ENCODE measurements around the gene CEP43. TPM values are rescaled to one million over a fixed set of nuclear protein-coding genes. Genes with fewer than 3 reads are reported as not detected.

The CEP43 gene
- total RNA-seq, 1 experiment from 2014 or later = 35.4 TPM

- no peaks in the 10 kb centered on the region for H3K9me3 ChIP-seq (ENCODE audit: control insufficient read depth, insufficient read depth, low read depth, low read length)
- H3K4me3 ChIP-seq (ENCODE audit: low read depth in 2 of 2, low read length in 2 of 2) = no peak overlapping the region
- ChIA-PET CTCF (no interaction called here), POLR2A (interaction anchor here (0.6 kb wide), 1 partner anchor 21 kb away, joined by 11 read pairs; no protein-coding TSS in a partner anchor)
- no peak for DNase-seq (ENCODE audit: low read depth, low spot score)
- in situ Hi-C loops (cut with HindIII; ENCODE audit: low pct_unique_long_range_greater_than_20kb, low sequenced_read_pairs) (no loop called here), intact Hi-C loops (cut with micrococcal nuclease; ENCODE audit: unreplicated experiment) (loop anchor here (2.0 kb wide), 1 partner anchor 213 kb away; no protein-coding TSS in a partner anchor)
- H3K36me3 ChIP-seq (ENCODE audit: control insufficient read depth, insufficient read depth, low read length) = no peaks in the 10 kb centered on the region
- H3K27ac ChIP-seq (ENCODE audit: low read length) = no peak overlapping the region
- TF ChIP-seq TCF7L2 (IDR thresholded peaks at IDR 0.05; ENCODE audit: low read depth, low read length) (no peak), POLR2AphosphoS5 (IDR thresholded peaks at IDR 0.05; ENCODE audit: low read depth, low read length) (no peak), SIN3A (IDR thresholded peaks at IDR 0.05; ENCODE audit: borderline replicate concordance, insufficient read depth, low read depth, low read length) (no peak)
- TF ChIP-seq, protein P1, sequence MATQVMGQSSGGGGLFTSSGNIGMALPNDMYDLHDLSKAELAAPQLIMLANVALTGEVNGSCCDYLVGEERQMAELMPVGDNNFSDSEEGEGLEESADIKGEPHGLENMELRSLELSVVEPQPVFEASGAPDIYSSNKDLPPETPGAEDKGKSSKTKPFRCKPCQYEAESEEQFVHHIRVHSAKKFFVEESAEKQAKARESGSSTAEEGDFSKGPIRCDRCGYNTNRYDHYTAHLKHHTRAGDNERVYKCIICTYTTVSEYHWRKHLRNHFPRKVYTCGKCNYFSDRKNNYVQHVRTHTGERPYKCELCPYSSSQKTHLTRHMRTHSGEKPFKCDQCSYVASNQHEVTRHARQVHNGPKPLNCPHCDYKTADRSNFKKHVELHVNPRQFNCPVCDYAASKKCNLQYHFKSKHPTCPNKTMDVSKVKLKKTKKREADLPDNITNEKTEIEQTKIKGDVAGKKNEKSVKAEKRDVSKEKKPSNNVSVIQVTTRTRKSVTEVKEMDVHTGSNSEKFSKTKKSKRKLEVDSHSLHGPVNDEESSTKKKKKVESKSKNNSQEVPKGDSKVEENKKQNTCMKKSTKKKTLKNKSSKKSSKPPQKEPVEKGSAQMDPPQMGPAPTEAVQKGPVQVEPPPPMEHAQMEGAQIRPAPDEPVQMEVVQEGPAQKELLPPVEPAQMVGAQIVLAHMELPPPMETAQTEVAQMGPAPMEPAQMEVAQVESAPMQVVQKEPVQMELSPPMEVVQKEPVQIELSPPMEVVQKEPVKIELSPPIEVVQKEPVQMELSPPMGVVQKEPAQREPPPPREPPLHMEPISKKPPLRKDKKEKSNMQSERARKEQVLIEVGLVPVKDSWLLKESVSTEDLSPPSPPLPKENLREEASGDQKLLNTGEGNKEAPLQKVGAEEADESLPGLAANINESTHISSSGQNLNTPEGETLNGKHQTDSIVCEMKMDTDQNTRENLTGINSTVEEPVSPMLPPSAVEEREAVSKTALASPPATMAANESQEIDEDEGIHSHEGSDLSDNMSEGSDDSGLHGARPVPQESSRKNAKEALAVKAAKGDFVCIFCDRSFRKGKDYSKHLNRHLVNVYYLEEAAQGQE (IDR thresholded peaks at IDR 0.05; ENCODE audit: insufficient read depth in 1 of 2, low read depth in 2 of 2, low read length in 1 of 2) = no peak
- TF ChIP-seq, protein P2, sequence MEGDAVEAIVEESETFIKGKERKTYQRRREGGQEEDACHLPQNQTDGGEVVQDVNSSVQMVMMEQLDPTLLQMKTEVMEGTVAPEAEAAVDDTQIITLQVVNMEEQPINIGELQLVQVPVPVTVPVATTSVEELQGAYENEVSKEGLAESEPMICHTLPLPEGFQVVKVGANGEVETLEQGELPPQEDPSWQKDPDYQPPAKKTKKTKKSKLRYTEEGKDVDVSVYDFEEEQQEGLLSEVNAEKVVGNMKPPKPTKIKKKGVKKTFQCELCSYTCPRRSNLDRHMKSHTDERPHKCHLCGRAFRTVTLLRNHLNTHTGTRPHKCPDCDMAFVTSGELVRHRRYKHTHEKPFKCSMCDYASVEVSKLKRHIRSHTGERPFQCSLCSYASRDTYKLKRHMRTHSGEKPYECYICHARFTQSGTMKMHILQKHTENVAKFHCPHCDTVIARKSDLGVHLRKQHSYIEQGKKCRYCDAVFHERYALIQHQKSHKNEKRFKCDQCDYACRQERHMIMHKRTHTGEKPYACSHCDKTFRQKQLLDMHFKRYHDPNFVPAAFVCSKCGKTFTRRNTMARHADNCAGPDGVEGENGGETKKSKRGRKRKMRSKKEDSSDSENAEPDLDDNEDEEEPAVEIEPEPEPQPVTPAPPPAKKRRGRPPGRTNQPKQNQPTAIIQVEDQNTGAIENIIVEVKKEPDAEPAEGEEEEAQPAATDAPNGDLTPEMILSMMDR (IDR thresholded peaks at IDR 0.05) = no peak; the same call in 1 of the 2 replicates
- H3K4me1 ChIP-seq (ENCODE audit: control insufficient read depth, insufficient read depth, low read length) = no peaks in the 10 kb centered on the region
- BruUV-seq (replicated peaks) = no TSS peak
- no peaks in the 10 kb centered on the region for H3K27me3 ChIP-seq (ENCODE audit: control insufficient read depth, insufficient read depth, low read length)
- ATAC-seq = no peak
These were observed 11.3 kb upstream of the CEP43 start for GRCh38 chr6:166987930-166988329.

GRCh38 chr6:166988674-166989201, 10.5 kb upstream of the CEP43 start:
- in situ Hi-C loops (cut with HindIII; ENCODE audit: low pct_unique_long_range_greater_than_20kb, low sequenced_read_pairs) = no loop called here
- intact Hi-C loops (cut with micrococcal nuclease; ENCODE audit: unreplicated experiment) = loop anchor here (2.0 kb wide), 1 partner anchor 214 kb away; no protein-coding TSS in a partner anchor

More at GRCh38 chr6:166988674-166989201, 10.5 kb upstream of the CEP43 start:
- ChIA-PET POLR2A (no interaction called here), CTCF (interaction anchor here (0.6 kb wide), 1 partner anchor 35 kb away, joined by 4 read pairs; no protein-coding TSS in a partner anchor)
- Histone ChIP-seq H3K36me3 (ENCODE audit: control insufficient read depth, insufficient read depth, low read length) (no peaks in the 10 kb centered on the region), H3K4me3 (ENCODE audit: low read depth in 2 of 2, low read length in 2 of 2) (no peak overlapping the region), H3K27me3 (ENCODE audit: control insufficient read depth, insufficient read depth, low read length) (no peaks in the 10 kb centered on the region), H3K4me1 (ENCODE audit: control insufficient read depth, insufficient read depth, low read length) (no peaks in the 10 kb centered on the region), H3K9me3 (ENCODE audit: control insufficient read depth, insufficient read depth, low read depth, low read length) (no peaks in the 10 kb centered on the region), H3K27ac (ENCODE audit: low read length) (no peak overlapping the region)
- ATAC-seq (no peak), DNase-seq (ENCODE audit: low read depth, low spot score) (no peak)
- no TSS peak for BruUV-seq (replicated peaks)
- TF ChIP-seq SIN3A (IDR thresholded peaks at IDR 0.05; ENCODE audit: borderline replicate concordance, insufficient read depth, low read depth, low read length) (no peak), TCF7L2 (IDR thresholded peaks at IDR 0.05; ENCODE audit: low read depth, low read length) (no peak), POLR2AphosphoS5 (IDR thresholded peaks at IDR 0.05; ENCODE audit: low read depth, low read length) (no peak)
- TF ChIP-seq, protein P2 (IDR thresholded peaks at IDR 0.05) = no peak
- TF ChIP-seq, protein P1 (IDR thresholded peaks at IDR 0.05; ENCODE audit: insufficient read depth in 1 of 2, low read depth in 2 of 2, low read length in 1 of 2) = no peak
